Measurements from ENCODE around the gene IDH3A.

The IDH3A gene

DNA sequence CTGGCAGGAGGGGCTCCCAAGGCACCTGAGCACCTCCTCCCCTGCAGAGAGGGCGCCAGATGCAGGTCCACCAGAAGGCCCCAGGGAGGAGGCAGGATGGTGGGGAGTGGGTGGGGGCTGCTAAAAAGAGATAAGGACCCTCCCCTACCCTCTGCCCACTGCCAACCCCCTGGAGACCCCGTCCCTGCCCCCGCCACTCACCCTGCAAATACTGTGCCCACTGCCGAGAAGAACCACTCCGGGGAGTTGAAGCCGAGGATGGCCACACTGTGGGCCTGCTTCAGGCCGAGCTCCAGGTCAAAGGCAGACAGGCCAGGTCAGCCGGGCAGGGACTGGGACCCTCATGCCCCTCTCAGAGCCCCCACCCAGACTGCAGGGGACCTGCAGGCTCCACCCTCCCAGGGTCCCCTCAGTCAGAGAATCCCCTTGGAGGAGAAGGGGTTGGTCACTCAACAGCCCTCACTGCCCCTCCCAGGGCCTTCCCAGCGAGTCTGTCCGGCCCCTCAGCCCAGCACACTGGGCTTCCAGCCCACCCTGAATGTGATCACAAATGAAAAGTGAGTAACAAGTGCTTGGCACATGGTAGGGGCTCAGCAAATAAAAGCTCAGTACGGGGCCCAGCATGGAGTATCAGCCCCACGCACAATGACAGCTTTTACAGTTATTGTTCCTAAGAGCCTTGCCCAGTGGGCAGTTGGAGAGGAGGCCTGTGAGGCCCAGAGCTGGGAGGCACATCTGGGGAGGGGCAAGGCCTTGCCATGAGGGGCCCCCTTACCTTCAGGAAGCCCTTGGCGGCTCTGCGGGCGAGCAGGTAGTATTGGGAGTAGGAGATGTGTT is 44.8 kb downstream of the IDH3A start:
- no peak for FAIRE-seq
- no peak for DNase-seq (ENCODE audit: insufficient read length, low spot score)
- no peak for TF ChIP-seq POLR2A (IDR thresholded peaks at IDR 0.05; ENCODE audit: low read depth, low read length)

DNA sequence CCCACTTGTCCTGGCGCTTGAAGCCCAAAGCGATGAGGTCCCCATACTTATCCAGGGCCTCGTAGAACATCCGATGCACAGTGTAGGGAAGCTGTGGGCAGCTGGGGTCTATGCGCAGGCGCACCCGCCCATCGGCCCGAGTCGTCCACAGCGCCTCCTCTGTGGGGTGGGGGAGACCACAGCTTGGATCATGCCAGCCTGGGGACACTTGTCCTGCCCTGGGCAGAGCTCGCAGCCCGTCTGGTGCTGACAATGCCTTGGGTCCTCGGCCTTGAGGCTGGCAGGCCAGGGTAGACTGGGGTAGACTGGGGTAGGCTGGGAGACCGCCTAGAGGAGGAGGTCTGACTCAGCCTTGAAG is 45.4 kb downstream of the IDH3A start:
- no peak for FAIRE-seq
- TF ChIP-seq POLR2A (IDR thresholded peaks at IDR 0.05; ENCODE audit: low read depth, low read length), result no peak
- no peak for DNase-seq (ENCODE audit: insufficient read length, low spot score)

DNA sequence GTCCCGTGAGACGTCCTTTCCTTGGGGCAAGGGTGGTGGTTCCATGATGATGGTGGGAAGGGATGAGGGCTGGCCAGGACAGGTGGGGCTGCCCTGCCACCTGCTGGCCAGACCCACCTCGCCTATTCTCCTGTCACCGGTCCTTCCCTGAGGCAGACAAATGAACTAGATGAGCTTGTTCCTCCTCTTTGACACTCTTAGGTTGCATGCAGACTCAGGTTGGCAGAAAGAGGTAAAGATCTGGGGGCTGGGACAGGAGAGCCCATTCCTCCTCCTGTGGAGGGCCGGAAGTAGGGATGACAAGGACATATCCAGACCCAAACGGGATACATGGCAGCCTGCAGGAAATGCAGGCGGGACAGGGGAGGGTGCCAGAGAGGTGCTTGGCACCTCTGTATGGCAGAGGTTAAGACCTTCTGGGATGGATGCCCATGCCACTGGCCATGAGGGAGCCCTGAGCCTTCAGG is 46.6 kb downstream of the IDH3A start:
- no peak for DNase-seq (ENCODE audit: insufficient read length, low spot score)

DNA sequence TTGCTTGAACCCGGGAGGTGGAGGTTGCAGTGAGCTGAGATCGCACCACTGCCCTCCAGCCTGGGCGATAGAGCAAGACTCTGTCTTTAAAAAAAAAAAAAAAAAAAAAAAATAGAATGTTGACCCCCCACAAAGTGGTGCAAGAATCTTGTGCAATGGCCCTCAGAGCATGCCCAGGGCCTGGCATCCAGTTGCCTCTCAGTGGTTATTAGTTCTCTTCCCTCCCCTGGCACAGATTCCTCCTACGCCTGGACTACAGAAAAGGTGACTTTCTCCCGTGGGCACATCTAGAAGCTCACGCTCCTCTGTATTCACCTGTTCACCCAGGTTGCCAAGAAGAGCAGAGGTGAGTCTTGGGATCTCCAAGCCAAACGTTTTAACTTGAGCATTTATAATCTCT is 48.5 kb downstream of the IDH3A start:
- TF ChIP-seq POLR2A (IDR thresholded peaks at IDR 0.05; ENCODE audit: low read depth, low read length), result no peak
- DNase-seq (ENCODE audit: insufficient read length, low spot score) (no peak), FAIRE-seq (no peak)

More for the DNA sequence above, 46.6 kb downstream of the IDH3A start:
- FAIRE-seq, result no peak
- no peak for TF ChIP-seq POLR2A (IDR thresholded peaks at IDR 0.05; ENCODE audit: low read depth, low read length)

DNA sequence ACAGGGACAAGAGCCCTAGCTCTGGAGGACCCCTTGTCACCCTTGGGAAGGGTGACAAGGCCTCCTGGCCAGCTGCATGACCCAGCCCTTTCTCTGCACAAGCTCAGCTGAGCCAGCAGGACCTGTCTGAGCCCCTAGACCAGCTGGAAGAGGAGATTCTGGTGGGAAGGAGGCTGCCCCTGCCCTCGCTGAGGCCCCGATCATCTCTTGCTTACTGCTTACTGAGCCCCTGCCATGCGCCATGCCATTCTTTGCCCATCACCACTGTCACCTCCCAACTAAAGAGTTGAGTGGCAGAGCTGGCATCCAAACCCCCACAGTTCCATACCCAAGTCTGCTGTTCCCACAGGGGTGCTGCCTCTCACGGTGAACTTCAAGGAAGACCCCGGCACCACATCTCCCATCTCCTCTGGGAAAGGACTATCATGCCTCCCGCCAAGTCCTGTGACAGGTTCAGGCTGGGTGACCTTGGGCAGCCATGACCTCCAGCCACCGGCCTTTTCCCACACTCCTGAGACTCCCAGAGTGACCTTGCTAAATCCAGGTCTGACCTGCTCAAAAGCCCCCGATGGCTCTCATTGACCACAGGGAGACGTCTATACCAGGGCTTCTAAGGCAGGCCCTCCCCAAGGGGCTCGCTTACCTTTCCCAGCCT is 51.2 kb downstream of the IDH3A start:
- DNase-seq (ENCODE audit: insufficient read length, low spot score) (no peak), FAIRE-seq (no peak)
- no peak for TF ChIP-seq POLR2A (IDR thresholded peaks at IDR 0.05; ENCODE audit: low read depth, low read length)

DNA sequence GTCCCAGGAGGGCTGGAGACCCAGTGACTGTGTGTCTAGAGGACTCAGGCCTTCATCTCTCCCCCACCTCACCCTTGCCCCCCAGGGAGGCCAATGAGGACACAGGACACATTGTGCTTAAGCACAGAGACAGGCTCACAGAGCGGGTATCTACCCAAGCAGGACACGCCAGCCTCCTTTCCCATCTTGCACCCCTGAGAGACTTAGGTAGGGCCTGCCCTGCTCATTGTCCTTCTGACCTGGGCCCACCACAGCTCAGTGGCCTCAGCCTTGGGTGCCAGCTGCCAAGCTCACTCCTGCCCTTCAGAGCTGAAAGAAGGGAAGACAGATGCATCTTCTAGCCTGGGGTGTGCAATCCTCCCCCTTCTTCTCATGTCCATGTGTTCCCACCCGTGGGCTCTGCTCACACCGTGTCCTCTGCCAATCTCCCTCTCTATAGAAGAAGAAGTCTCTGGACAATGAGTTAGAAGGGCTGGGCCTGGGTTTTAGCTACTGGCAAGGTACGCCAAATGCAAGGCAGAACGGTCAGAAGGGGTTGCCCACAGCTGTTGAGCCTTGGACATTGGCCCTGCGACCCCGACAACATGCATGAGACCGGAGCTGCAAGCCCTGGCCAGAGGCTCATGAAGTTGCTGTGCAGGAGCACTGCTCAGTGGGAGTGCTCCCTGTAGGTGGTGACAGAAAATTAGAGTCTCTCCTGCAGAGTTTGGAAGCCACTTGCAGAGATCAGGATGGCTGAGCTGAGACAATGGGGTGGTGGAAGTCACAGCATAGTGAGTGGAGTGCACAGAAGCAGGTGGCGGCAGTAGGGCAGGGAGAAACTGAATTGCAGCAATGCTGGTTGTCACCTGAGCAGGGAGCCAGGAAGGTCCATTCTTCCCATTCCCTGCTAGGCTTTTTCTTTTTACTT is 52.4 kb downstream of the IDH3A start:
- DNase-seq (ENCODE audit: insufficient read length, low spot score), result no peak
- no peak for FAIRE-seq
- no peak for TF ChIP-seq POLR2A (IDR thresholded peaks at IDR 0.05; ENCODE audit: low read depth, low read length)

DNA sequence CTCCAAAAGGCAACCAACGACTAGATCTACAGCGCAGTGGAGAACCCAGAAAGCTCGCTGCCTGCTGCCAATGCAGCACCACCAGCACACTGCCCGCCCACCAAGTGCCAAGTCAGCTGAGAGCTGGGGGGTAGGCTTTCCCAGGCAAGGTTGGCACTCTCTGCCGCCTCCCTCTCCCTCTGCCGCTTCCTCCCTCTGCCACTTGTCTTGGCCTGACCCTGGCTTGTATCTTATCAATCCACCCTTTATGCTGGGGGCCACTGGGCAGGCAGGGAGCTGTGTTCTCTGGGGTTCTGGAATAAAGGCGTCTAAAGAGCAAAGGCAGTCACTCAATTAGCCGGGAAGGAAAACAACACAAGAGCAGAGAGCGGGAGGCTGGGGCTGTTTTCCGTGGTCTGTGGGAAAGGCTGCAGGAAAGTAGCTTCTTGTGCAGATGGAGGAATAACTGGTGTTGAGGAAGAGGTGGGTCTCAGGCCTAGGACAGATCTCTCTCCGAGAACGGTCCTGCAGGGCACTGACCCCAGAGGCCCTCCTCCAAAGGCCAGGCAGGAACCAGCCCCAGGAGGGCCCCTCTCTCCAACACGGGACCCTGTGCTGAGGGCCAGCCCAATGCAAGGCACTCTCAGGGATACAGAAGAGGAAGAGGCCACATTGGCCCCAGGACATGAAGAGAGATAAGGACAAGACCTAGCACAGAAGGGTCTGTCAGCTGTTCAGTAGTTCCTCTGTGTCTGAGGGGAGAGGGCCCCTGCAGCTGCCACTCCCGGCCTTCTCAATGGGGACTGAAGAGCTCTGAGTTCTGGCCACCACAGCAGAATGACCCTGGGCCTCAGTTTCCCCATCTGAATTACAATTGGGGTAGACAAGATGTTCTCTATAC is 54.4 kb downstream of the IDH3A start:
- FAIRE-seq (no peak), DNase-seq (ENCODE audit: insufficient read length, low spot score) (no peak)
- TF ChIP-seq POLR2A (IDR thresholded peaks at IDR 0.05; ENCODE audit: low read depth, low read length), result no peak

DNA sequence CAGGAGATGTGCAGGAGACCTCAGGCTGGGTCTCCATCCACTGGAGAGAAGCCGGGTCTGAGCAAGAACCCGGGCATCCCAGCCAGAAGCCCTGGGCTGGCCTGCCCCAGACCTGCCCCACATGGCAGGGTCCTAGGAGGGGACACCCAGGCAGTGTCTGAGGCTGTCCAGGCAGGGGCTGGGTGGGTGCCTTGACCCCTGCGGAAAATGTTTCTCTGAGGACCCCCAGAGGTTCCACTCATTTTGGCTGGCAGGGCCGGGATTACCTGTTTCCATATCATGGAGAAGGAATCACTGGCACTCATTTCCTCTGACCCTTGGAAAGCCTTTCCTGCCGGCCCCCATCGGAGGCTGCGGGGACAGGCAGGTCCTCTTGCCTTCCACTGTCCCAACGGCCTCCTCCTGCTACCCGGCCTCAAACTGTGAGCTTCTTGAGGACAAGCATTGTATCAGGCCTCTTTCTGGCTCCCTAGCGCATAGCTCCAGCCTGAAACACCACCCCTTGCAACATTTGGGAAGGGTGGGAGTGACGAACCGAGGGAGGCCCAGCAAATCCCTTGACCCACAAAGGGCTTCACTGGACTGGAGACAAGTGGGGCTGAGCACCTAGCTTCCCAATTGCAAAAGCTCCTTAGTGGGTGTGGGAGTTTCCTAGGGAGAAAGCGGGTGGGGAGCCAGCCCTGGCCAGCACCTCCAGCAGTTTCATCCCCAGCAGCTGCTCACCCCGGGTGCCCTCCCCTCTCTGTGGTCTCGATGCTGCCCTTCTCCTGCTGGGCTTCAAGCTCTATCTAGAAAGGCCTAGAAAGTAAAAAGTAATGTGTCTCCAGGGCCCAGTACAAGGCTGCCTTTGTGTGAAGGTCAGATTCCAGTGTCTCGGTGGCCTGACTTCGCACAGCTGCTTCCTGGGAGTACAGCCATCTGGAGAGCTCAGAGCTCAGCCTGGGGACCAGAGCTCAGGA is 55.5 kb downstream of the IDH3A start:
- no peak for TF ChIP-seq POLR2A (IDR thresholded peaks at IDR 0.05; ENCODE audit: low read depth, low read length)
- no peak for FAIRE-seq
- no peak for DNase-seq (ENCODE audit: insufficient read length, low spot score)

DNA sequence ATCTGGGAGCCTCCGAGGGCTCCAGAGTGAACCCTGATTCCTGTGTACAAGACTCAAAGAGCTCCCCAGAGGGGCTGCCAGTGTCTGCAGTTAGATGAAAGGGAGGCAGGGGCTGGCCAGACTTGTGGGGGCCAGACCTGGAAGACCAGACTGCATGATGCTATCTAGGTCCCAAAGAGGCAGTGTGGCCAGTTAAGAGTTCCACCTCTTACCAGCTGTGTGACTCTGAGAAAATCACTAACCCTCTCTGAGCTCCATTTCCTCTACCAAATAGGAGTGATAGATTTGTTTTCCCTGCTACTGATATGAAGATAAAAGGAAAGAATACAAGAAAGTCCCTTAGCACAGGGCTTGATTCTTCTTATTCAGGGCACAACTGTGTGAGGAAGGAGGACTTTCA is 56.2 kb downstream of the IDH3A start:
- DNase-seq (ENCODE audit: insufficient read length, low spot score) (no peak), FAIRE-seq (no peak)
- no peak for TF ChIP-seq POLR2A (IDR thresholded peaks at IDR 0.05; ENCODE audit: low read depth, low read length)

DNA sequence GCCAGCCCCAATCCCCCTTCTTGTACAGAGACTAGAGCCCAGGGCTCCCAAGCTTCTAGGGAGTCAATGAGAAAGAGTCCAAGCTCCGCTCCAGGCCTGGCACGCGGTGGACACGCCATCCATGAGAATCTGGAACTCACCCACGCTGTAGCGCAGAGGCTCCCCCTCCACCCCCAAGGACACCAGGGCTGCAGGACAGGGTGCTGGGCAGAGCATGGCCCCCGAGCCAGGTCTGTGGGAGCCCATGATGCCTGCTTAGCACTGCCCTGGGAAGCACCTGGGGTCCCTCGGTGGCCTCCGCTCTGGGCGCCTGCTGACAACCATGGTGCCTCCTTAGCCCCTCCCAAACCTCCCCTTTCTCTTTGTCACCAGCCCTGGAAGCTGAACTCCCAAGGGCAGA is 56.7 kb downstream of the IDH3A start:
- no peak for DNase-seq (ENCODE audit: insufficient read length, low spot score)
- no peak for TF ChIP-seq POLR2A (IDR thresholded peaks at IDR 0.05; ENCODE audit: low read depth, low read length)
- no peak for FAIRE-seq

DNA sequence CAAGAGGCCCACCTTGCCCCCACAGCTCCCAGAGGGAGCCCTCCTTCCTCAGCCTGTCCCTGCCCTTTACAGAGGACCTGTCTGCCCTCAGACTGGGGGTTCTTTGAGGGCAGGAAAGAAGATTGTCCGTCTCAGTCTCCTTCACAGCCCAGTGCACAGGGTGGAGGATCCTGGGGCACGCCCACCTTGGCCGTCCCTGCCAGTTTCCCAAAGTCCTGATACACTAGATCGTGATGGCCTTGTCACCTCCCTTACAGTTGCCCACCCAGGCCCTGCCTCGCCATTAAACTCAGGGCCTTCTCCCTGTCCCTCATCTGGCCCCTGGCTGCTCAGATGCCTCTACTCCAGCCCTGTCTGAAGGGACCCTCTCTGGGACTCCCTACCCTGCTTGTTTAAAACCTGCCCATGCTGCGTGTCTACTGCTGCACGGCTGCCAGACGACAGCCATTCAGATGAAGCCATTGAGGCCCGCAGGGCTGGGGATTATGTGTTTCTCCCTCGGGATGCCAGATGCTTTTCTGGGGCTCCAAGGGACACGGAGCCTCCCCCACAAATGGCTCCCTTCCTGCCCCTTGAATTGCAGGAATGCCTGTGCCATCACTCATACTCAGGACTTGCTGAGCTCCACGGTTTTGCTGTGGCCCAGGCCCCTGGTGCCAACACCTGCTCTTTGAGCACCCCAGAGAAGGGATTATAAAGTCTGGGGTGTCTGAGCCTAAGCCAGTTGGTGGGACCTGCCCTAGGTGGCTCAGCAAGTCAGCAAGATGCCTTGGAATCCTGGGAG is 57.4 kb downstream of the IDH3A start:
- no peak for TF ChIP-seq POLR2A (IDR thresholded peaks at IDR 0.05; ENCODE audit: low read depth, low read length)
- FAIRE-seq (no peak), DNase-seq (ENCODE audit: insufficient read length, low spot score) (no peak)

DNA sequence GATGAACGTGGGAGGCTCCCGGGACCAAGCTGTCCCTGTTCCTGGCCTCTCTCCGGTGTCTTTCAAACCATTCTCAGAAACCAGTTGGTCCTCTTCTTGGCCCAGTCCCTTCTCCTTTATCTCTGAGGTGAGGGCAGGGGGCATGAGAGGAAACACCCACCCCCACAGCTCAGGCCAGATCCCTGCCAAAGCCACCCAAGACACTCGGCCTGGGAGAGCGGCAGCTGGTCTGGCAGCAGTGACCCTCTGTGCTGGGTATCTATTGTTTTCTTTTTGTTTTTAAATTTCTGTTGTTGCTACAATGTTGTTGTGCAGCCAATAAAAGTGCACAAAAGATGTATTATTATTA is 57.9 kb downstream of the IDH3A start:
- FAIRE-seq (no peak), DNase-seq (ENCODE audit: insufficient read length, low spot score) (no peak)
- no peak for TF ChIP-seq POLR2A (IDR thresholded peaks at IDR 0.05; ENCODE audit: low read depth, low read length)

Measured in H54 (cell line).